C4-2B (cell line): Measurements from ENCODE around the gene ADISSP.

ENCODE experiments used
- H3K27ac ChIP-seq: fragments of 450-650 bp; 2 replicates; pipeline ENCODE4 v1.5.1; 2017
- ZFX ChIP-seq: fragments of 450-650 bp; IDR thresholded peaks from 2 replicates; pipeline ENCODE4 v1.6.1; 2017
- TF ChIP-seq, protein P1 (sequence below): fragments of 450-650 bp; conservative IDR thresholded peaks from 2 replicates; pipeline ENCODE4 v1.5.1; 2017; ENCODE audit warnings: mild to moderate bottlenecking

ADISSP gene

DNA sequence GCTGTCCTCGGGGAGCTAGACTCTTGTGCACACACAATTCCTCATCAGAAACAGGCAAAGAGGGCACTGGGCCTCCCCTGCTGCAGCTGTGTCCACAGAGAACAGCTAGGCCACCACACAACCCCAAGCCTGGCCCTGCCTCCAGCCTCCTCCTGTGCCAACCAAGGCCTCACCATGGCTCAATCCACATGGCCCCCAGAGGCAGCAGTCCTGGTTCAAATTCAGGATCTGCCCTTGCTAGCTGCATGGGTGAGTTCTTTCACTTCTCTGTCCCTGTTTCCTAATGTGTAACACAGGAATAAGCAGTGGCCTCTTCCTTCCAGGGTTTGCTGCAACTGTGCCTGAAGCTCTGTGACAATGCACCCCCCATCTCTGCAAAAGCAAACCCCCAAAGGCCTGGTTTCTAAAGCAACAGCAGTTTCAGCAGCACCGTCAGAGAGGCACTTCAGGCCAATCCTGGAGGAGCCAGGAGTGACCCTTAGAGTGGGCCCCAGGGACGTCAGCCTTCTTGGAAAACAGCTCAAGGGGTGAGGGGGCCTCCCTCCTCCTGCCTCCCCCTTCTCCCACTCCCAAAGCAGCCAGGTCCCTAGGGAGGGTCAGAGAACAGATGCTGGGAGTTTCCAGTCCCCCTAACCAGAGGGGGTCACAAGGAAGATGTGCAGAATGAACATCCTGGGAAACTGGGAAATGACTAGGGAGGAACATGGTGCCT lies 2.2 kb downstream of the ADISSP start:
- TF ChIP-seq, protein P1, sequence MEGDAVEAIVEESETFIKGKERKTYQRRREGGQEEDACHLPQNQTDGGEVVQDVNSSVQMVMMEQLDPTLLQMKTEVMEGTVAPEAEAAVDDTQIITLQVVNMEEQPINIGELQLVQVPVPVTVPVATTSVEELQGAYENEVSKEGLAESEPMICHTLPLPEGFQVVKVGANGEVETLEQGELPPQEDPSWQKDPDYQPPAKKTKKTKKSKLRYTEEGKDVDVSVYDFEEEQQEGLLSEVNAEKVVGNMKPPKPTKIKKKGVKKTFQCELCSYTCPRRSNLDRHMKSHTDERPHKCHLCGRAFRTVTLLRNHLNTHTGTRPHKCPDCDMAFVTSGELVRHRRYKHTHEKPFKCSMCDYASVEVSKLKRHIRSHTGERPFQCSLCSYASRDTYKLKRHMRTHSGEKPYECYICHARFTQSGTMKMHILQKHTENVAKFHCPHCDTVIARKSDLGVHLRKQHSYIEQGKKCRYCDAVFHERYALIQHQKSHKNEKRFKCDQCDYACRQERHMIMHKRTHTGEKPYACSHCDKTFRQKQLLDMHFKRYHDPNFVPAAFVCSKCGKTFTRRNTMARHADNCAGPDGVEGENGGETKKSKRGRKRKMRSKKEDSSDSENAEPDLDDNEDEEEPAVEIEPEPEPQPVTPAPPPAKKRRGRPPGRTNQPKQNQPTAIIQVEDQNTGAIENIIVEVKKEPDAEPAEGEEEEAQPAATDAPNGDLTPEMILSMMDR = no peak
- TF ChIP-seq ZFX = no peak

DNA sequence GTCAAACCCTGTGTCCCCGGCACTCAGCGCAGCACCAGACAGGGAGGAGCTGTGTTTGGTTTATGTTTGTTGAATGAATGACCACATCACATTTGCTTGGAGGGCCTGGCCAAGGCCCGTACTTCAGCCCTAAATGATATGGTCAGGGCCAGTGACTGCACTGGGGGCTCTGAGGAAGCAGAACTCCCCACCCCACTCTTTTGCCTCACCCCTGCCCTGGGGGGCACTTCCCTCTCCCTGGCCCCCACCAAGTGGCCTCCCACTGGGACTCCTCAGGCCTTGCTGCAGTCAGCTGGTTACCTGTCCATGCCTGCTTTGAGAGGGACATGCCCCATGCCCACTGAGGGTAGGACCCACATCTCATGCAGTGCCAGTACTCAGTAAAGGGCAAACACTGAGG lies 2.9 kb downstream of the ADISSP start:
- no peak overlapping the region for H3K27ac ChIP-seq
- TF ChIP-seq, protein P1 = no peak
- TF ChIP-seq ZFX = no peak

More for the DNA sequence above, 2.2 kb downstream of the ADISSP start:
- H3K27ac ChIP-seq = no peak overlapping the region

DNA sequence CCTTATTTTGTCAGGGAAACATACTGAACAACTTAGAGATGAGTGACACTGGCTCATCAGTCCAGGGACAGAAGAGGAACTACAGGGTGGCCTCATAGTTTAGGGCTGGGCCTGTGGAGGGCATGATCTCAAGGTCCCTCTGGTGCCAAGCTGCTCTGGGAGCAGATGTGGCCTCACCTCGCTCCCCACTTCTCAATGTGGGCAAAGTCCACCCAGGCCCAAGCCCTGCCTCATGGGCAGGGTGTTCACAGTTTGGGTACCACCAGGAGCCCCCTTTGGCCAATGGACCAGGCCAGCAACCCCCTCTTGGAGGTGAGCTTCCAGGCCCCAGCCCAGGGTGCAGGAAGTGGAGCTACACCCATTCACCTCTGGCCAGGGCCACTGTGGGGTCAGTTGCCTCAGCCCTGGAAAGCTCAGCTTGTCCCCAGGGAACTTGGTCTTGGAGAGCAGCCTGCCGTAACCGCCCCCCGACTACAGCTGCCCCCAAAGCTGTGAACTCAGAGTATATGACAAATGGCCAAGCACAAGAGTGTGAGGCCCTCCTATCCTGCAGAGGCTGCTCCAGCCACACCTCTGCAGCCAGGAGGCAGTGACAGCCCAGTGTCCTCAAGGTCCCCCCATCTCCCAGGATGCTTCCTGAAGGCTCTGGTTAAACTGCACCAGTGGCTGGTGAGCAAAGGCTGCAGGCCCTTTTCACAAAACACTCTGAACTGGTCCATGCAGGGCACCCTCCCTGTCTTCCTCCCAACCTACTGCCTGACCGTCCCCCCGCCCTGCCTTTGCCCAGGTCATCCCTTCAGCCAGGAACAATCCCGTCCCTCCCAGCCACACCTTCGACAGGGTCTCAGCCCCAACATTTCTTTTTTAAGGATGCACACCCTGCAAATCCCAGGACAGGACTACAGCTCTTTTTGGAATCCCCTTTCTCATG lies 3.6 kb downstream of the ADISSP start:
- no peak for TF ChIP-seq ZFX
- TF ChIP-seq, protein P1 = no peak
- H3K27ac ChIP-seq = no peak overlapping the region

DNA sequence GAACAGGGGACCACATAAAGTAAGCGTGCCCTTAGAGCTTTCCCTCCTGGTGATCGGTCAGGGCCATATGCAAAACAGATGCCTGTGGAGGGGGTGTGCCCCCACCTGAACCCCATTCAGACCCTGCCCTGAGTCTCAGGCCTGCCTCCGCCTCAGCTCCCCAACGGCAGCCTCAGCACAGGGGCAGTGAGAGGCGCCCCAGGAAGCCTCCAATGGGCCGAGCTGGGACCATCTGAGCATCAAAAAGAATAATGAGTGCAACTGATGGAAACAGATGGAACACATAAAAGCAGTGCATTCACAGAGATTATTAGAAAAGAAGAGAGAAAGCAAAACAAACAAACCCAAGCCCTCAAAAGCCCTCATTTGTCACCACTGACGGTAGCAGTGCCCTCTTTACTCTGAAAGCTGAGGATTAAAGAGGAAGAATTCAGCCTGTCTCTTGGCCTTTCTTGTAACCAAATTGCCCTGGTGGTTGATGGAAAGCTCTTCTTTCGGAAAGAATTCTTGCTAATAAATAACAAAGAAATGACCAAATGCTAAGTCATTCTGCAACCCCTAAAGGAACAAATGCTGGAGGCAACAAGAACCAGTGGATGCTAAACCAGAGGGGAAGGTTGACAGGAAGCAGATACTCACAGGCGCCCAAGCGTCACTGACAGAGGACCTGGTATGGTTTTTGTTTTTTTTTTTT lies 6.8 kb downstream of the ADISSP start:
- no peak overlapping the region for H3K27ac ChIP-seq
- TF ChIP-seq, protein P1 = no peak
- TF ChIP-seq ZFX = no peak

DNA sequence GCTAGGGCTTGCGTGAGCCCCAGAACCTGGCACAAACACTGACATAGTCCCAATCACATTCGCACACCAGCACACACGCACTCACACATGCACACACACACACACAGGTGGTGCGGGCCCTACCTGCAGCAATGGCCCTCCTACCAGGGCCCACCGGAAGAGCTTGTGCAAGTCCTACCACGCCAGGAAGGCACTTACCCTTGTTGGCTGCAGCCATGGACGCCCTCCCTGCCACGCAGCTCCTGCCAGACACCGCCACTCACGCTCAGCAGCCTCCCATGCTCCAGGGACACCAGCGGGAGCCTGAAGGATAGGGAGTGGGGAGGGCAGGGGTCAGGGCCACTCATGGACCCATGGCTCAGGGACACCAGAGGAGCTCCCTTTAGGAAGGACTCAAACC lies 7.7 kb downstream of the ADISSP start:
- TF ChIP-seq ZFX = no peak
- TF ChIP-seq, protein P1 = no peak
- no peak overlapping the region for H3K27ac ChIP-seq

DNA sequence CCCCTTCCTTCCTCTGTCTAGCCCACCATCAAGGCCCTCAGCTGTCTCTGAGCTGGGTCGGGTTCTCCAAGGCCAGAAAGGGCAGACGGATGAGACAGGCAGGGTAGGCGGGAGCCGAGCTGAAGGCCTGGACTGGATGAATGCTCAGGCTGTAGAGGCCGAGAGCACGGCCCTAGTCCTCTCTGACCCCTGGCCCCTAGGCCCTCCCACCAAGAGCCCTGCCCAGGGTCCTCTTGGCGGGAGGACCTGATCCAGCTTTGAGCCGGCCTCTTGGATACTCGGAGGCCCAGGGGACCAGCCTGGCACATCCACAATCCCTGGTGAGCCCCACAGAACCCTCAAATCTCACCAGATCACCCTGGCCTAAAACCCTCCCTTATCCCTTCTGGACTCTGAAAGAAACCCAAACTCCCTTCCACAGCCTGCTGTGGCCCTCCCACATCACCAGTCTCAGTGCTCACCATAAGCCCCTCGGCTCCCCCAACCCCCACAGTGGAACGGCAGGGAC lies 8.2 kb downstream of the ADISSP start:
- TF ChIP-seq, protein P1 = no peak
- no peak for TF ChIP-seq ZFX
- H3K27ac ChIP-seq = no peak overlapping the region
